HG03064 (cell line): Measurements from ENCODE around the gene CHRNA1.
"Not testable (repeated sequence)": the region's sequence is repeated elsewhere in the genome, so short reads cannot be mapped to it uniquely, and the experiment has no call there.

Experiments
- ATAC-seq: cut with Tn5 transposase; IDR thresholded peaks from one replicate; pipeline ENCODE4 v1.9.1; 2021; ENCODE audit warnings: low read depth; ENCODE audit not compliant: unreplicated experiment

CHRNA1 gene

DNA sequence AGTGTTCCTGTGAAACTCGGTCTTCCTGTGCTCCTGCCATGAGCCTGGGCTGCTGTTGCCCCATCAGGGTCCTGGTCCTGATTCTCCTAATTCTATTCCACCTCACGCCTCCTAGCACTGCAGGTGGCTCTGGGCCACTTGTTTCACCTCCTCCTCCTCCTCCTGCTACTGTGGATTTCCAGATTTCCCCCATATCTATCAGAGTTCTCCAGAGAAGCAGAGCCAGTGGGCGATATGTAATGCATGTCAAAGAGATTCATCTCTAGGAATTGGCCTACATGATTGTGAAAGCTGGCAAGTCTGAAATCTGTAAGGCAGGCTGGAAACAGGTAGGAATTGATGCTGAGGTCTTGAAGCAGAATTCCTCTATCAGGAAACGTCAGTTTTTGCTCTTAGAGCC is 45.3 kb downstream of the CHRNA1 start:
- no peak for ATAC-seq

DNA sequence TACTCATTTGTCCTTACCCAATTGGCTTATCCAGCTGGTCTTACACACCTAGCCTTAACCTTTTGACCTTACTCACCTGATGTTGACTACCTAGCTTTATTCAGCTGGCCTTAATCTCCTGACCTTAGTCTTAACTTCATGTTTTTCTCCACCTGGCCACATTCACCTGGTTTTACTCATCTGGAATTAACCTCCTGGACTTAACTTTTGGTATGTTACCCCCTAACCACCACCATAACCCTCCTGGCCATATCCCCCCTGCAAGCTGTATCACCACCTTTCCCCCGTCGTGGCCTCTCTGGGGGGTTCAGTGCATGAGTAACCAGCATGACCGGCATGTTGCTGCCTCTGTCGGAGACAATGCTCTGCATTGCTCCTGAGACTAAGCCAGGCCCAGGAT is 45.7 kb downstream of the CHRNA1 start:
- no peak for ATAC-seq

DNA sequence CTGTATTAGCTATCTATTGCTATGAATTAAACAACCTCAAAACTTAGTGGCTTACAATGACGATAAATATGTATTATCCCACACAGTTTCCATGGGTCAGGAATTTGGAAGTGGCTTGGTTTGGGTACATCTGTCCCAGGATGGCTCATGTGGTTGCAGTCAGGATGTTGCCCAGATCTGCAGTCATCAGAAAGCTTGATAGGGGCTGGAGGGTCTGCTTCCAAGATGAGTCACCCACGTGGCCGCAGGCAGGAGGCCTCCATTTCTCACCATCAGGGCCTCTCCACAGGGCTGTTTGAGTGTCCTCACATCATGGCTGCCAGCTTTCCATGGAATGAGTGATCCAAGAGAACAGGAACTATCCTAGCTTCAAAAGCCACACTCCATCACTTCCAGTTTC is 46.4 kb downstream of the CHRNA1 start:
- no peak for ATAC-seq

DNA sequence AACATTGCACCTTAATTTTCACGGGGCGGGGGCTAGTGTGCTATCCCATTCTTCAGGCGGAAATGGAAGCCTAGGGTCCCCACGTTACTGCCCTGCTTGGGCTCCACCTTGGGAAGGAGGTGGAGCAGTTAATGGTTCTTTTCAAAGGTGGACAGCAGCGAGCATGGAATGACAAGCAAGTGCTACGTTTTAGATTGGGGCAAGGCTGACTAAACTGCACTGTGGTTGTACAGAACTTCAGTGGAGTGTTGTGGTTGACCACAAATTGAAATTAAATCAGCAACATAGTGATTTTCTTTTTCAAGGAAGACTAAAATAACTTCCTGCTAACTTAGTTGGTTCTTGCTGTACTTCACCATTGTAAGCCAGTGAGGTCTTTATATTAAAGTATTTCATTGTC is 47.0 kb downstream of the CHRNA1 start:
- no peak for ATAC-seq

DNA sequence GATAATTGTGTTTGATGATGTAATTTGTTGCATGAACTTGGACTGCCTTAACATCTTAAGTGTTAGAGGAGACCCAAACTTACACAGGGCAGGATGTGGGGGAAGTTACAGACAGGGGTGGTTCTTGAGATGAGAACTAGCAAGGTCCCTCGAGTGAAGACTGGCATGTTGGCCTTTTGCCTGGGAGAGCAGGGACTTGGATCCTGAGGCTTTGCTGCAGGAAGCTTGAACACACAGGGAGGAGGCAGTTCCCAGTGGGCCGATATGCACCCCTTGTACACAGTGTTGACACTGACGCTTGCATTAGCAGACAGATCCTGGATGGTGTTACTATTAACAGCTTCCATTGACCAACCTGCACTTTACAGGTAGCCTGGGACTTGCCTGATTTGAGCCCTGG is 47.5 kb downstream of the CHRNA1 start:
- no peak for ATAC-seq

DNA sequence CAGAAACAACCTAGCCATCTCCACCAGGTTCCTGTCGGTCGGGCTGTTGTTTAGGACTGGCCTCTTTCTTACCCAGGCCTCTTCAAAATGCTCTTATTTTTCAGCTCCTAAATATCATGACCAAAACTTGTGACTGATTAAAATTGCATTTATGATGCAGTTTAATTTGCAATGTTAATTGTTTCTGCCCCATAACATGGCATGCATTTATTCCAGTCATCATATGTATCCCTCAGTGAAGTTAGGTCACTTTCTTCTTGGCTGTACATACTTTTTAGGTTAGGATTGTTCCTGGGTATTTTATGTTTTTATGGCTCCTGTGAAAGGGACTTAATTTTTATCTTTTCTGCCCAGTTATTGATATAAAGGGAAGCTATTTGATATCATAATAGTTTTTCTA is 50.6 kb downstream of the CHRNA1 start:
- ATAC-seq = no peak

DNA sequence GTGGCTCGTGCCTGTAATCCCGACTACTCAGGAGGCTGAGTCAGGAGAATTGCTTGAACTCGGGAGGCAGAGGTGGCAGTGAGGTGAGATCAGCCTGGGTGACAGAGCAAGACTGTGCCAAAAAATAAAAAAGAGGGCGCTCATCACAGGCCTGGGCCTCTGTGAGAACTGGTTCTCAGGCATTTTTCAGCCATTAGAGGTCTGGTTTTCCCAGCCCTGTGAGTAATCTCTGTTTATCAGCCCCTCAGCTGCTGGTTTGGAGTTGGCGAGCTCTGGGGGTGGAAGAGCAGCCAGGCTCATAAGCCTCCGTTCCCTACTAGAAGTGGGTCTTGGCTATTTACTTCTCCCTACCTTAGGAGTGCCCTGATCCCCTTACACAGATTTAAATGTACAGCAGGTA is 53.1 kb downstream of the CHRNA1 start:
- ATAC-seq = no peak

DNA sequence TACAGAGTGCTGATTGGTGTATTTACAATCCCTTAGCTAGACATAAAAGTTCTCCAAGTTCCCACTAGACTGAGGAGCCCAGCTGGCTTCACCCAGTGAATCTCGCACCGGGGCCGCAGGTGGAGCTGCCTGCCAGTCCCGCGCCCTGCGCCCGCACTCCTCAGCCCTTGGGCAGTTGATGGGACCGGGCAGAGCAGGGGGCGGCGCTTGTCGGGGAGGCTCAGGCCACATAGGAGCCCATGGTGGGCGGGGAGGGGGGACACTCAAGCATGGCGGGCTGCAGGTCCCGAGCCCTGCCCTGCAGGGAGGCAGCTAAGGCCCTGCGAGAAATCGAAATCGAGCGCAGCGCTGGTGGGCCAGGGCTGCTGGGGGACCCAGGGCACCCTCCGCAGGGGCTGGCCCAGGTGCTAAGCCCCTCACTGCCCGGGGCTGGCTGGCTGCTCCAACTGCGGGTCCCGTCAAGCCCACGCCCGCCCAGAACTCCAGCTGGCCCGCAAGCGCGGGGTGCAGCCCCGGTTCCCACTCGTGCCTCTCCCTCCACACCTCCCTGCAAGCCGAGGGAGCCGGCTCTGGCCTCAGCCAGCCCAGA is 54.8 kb downstream of the CHRNA1 start:
- not testable (repeated sequence) for ATAC-seq

DNA sequence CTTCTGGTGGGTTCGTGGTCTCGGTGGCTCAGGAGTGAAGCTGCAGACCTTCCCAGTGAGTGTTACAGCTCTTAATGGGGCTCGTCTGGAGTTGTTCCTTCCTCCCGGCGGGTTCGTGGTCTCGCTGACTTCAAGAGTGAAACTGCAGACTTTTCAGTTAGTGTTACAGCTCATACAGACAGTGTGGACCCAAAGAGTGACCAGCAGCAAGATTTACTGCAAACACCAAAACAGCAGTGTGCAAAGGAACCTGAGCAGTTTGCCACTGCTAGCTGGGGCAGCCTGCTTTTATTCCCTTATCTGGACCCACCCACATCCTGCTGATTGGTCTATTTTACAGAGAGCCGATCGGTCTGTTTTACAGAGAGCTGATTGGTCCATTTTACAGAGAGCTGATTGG is 55.6 kb downstream of the CHRNA1 start:
- no peak for ATAC-seq

DNA sequence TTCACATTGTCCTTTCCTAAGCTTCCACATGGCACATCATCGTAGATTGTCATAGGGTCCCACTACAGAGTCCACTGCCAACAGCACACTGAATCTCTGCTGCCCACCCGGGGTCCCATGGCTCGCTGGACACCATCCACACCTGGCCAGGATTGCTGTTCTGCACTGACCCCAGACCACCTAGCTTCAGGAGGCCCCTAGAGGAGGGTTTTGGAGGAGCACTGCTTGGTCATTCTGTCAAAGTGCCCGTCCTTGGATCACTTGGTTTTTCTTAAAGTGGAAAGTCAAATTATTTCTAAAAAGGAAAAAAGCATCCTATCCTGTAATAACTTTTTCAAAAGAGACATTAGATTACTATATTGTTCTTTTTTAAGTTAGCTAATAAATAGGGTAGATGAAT is 59.0 kb downstream of the CHRNA1 start:
- ATAC-seq = no peak

DNA sequence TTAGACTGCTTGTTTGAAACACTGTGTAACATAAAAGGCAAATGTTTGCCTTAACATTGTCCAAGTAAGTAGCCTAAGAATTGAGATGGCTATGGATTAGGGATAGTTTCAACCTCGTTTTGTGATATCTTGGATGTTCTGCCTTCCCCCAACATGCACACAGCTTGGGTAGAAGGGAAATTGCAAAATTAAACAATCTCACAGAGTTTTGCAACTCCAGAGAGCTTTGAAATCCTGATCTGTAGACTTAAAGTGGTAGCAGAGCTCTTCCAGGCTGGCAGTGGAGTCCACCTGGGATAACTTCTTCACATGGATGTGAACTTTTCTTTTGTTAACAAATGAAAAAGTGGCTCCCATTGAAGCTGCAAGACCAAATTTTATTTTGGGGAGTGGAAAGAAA is 59.6 kb downstream of the CHRNA1 start:
- ATAC-seq = no peak

DNA sequence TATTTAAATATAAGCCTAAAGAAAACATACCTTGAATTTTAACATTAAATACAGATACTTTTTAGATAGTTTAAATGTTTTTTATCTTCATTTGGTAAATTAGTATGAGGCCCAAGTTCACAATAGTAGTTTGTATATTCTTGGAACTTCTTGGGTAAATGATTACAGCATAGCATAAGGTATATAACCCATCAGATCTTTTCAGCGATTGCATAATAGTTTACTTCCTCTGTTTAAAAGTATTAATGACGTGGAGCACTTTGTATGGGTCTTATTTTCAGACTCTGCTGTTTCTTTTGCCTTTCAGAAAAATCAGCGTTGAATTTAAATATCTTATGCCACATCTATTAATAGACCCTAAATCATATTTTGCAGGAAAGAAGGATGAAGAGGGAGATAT is 60.2 kb downstream of the CHRNA1 start:
- no peak for ATAC-seq

DNA sequence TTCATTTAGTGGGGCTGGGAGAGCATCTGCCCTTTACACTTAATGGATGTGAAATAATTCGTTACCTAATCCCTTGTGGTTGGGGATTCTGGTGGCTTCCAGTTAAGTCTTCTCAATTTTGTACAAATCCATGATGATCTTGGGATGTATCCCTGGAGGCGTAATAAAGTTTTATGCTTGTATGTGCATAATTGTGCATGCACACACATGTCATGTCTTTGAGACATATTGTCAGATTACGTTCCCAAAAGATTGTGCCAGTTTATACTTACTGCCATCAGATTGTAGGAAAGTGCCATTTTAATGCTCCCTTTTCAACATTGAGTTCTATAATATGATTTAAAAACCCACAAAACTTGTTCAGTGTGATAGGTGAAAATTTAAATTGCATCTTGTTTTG is 60.8 kb downstream of the CHRNA1 start:
- no peak for ATAC-seq

DNA sequence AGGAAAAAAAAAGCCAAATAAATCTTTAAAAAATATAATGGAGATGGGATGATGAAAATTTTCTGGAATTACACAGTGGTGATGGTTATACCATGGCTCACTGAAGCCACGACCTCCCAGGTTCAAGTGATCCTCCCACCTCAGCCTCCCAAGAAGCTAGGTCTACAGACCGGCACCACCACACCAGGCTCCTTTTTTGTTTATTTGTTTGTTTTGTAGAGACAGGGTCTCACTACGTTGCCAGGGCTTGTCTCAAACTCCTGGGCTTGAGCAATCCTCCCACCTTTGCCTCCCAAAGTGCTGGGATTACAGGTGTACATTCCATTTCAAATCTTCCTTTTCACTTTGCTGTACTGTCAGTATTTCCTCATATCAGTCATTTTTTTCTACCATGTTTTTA is 61.7 kb downstream of the CHRNA1 start:
- no peak for ATAC-seq

DNA sequence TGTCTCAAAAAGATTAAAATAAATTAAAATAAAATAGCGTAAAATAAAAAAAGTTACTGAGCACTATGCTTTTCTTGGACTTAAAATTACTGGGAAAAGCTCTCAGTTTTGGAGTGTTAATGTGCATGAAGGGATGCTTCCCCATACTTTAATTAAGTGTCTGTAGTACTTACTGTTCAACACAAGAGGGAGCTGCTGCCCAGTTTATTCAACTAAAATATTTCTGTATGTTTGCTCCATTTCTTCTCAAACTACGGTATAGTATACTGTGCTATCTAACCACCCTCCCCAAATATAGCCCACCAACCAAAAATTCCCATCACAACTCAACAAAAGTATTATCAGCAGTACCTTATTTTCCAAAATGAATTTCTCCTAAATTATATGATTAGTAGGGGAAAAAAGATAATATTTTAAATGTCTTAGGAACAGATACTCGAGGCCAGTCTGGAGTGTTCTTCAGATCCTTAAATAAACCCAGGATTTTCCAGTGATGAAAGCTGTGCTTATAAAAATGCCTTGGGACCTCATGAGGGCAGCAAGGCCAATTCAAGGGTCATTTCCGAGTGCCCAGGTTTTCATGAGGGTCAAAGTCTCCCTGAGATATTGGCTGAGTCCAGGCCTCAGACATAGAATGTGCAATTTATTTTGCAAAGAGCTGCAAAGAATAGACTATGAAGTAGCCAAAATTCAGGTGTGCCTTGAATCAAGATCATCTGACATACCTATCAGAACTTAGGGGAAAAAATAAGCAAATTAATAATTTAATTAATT is 64.1 kb downstream of the CHRNA1 start:
- no peak for ATAC-seq
